ENCODE results near the gene CHMP6.

DNA sequence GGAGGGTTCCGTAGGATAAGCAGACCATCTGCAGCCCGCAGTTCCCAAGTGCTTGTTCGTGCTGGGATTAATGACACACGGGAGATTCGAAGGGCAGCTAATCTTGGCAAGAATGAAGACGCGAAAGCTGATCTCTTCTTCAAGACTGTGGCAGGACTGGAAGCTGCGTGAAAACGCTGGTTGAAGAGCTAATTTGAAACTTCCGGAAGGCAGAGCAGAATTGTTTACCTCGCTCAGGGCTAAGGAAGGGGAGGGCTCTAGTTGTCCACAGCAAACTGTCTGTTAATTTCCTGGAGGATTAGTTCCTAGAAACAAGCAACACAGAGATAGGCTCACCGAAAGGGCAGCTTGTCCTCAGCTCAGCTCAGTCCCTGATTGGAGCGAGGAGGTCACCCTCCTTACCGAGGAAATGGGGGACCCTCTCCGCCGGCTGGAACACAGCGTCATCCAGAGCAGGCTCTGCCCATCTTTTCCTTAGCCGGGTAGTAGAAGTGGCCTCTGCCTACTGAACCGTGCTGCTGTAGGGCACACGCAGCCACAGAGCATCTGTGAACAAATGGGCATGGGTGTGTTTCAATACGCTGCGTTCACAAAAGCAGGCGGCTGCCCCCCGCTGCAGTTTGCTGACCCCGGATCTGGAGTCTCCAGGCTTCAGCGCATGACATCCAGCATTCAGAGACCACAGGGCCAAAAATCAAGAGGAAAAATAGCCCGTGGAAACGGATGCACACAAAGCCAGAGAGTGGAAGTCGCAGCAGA lies 26.6 kb downstream of the CHMP6 start:
- TF ChIP-seq CTCF (IDR thresholded peaks at IDR 0.05) = no peak
- TF ChIP-seq POLR2A (IDR thresholded peaks at IDR 0.05) = no peak
